Measurements from ENCODE around the gene KCNB1.

- TF ChIP-seq POLR2A (IDR thresholded peaks at IDR 0.05) (no peak), CTCF (IDR thresholded peaks at IDR 0.05) (no peak)
Observed at GRCh38 chr20:49318091-49318429, 164.4 kb downstream of the KCNB1 start.

All from heart left ventricle (tissue), 13 donors.